AG04449 (cell line): ENCODE results near the gene TMEM185B.

Experiments
- CTCF ChIA-PET: fragments of 350-600 bp; formaldehyde crosslinking; extraction: SDS; loops from one replicate; lab custom pipeline; 2021; ENCODE audit warnings: antibody characterized with exemption; lab: Yijun Ruan, JAX
- POLR2A ChIA-PET: fragments of 400-600, 350-600 bp; formaldehyde crosslinking; extraction: SDS; loops from one replicate; lab custom pipeline; 2020; ENCODE audit warnings: antibody characterized with exemption, inconsistent platforms; lab: Yijun Ruan, JAX
- DNase-seq: peaks from one replicate; pipeline ENCODE4 v3.0.0-alpha.2; 2010; ENCODE audit warnings: low read depth, low spot score
- H3K4me3 ChIP-seq: 2 replicates; pipeline ENCODE4 v1.5.1; 2011; ENCODE audit warnings: low read depth, mild to moderate bottlenecking, control low read depth, low read length
- TF ChIP-seq, protein P1 (sequence below): IDR thresholded peaks from one replicate; pipeline ENCODE4 v1.5.1; 2011; ENCODE audit warnings: mild to moderate bottlenecking, moderate library complexity, low read length, control low read depth, inconsistent platforms; ENCODE audit not compliant: insufficient read depth; ENCODE audit errors: missing control alignments

TMEM185B gene

DNA sequence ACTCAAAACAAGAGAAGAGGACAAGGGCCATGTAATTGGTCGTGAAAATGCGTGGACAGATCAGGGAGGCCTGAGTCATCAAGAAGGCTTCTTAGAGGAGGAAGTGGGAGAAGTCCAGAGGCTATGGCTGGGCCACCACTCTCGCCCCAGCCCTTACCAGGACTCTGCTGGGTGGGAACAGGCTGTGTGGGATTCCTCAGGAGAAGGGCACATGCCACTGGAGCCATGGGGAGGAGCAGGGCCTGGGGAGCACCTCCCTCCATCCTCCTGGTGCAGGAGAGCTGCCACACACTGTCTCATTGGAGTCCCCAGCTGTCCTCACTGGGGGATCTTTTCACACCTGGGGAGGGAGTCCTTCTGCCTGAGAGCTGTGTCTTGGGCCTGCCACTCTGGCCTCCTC lies 20.0 kb upstream of the TMEM185B start:
- TF ChIP-seq, protein P1, sequence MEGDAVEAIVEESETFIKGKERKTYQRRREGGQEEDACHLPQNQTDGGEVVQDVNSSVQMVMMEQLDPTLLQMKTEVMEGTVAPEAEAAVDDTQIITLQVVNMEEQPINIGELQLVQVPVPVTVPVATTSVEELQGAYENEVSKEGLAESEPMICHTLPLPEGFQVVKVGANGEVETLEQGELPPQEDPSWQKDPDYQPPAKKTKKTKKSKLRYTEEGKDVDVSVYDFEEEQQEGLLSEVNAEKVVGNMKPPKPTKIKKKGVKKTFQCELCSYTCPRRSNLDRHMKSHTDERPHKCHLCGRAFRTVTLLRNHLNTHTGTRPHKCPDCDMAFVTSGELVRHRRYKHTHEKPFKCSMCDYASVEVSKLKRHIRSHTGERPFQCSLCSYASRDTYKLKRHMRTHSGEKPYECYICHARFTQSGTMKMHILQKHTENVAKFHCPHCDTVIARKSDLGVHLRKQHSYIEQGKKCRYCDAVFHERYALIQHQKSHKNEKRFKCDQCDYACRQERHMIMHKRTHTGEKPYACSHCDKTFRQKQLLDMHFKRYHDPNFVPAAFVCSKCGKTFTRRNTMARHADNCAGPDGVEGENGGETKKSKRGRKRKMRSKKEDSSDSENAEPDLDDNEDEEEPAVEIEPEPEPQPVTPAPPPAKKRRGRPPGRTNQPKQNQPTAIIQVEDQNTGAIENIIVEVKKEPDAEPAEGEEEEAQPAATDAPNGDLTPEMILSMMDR = no peak
- ChIA-PET CTCF (interaction anchor here (1.0 to 1.1 kb wide), 2 partner anchors 9 to 133 kb away, joined by 3 to 4 read pairs; partner anchors contain the start of gene RALB), POLR2A (no interaction called here)
- no peak for DNase-seq
- no peak overlapping the region for H3K4me3 ChIP-seq

GRCh38 chr2:120241684-120242083 lies 18.5 kb upstream of the TMEM185B start:
- TF ChIP-seq, protein P1 = no peak
- no peak overlapping the region for H3K4me3 ChIP-seq
- DNase-seq = no peak
- ChIA-PET POLR2A (no interaction called here), CTCF (interaction anchor here (2.4 kb wide), 1 partner anchor 9 kb away, joined by 16 read pairs; the partner anchor contains the start of gene RALB)

- CTCF ChIA-PET = interaction anchor here (1.3 to 2.4 kb wide), 3 partner anchors 10 to 440 kb away, joined by 4 to 16 read pairs (median 6); partner anchors contain the start of gene RALB
- POLR2A ChIA-PET = interaction anchor here (1.6 kb wide), 1 partner anchor 12 kb away, joined by 13 read pairs; the partner anchor contains the start of gene RALB
- H3K4me3 ChIP-seq = no peak overlapping the region
- no peak for DNase-seq
- TF ChIP-seq, protein P1 = no peak
Measured at GRCh38 chr2:120240901-120241429, 17.8 kb upstream of the TMEM185B start.

GRCh38 chr2:120239488-120240287 lies 16.5 kb upstream of the TMEM185B start:
- ChIA-PET CTCF (interaction anchor here (0.6 to 2.4 kb wide), 7 partner anchors 11 to 441 kb away, joined by 3 to 16 read pairs (median 4); partner anchors contain the start of gene RALB), POLR2A (interaction anchor here (0.6 to 1.6 kb wide), 3 partner anchors 12 to 16 kb away, joined by 3 to 13 read pairs (median 6); partner anchors contain the start of genes RALB and TMEM185B)
- peak; percentile 36 for DNase-seq
- H3K4me3 ChIP-seq = no peak overlapping the region
- TF ChIP-seq, protein P1 = no peak

DNA sequence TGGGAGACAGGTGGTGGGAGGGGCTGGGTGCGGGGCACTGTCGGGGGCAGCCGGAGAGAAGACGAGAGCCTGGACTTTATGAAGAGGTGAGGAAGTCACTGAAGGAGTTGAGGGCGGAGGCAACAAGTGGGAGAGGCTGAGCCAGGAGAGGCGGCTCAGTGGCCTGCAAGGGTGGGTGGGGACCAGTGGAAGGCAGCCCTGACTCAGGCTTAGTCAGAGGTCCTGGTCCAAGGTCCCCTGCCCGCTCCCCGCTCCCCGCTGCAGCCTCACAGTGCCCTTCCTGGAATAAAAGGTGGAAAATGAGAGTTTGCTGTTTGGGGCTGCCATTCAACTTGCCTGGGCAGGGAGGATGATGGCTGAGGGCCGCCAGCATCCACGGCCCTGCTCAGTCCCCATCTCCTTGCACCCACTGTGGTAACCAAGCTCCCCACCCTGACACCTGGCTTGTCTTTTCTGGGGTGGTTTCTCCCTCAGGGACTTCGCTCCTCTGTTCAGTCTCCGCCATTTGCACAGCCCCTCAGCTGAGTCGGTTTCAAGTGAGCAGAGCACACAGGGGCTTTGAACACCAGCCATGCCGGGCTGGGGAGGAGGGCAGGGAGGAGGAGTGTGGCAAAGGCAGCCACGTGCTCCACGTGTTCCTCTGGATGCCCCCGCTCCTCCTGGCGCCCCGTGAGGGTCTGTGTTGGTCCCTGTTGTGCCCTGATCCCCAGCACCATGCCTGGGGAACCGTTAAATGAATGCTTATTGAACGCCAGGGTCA lies 15.7 kb upstream of the TMEM185B start:
- no peak for DNase-seq
- POLR2A ChIA-PET = interaction anchor here (1.6 kb wide), 1 partner anchor 14 kb away, joined by 13 read pairs; the partner anchor contains the start of gene RALB
- TF ChIP-seq, protein P1 = no peak
- no peak overlapping the region for H3K4me3 ChIP-seq
- CTCF ChIA-PET = interaction anchor here (2.1 to 2.4 kb wide), 2 partner anchors 12 to 74 kb away, joined by 6 to 16 read pairs; partner anchors contain the start of gene RALB
